Panc1 (cell line): ENCODE results near the gene SGCE. TPM values are rescaled to one million over a fixed set of nuclear protein-coding genes. Genes with fewer than 3 reads are reported as not detected.

Source experiments
- ATAC-seq: fragments of 200-7000 bp; cut with Tn5 transposase; 2 replicates; pipeline ENCODE4 v1.9.1; 2020; ENCODE audit warnings: mild to moderate bottlenecking, moderate library complexity
- BruUV-seq: library from RNA; stranded (reverse); fragments of 400-500 nt; replicated peaks from 2 replicates; lab custom pipeline; 2021; lab: Mats Ljungman, UMichigan
- CTCF ChIA-PET: fragments of 300-600 bp; sonication (Branson Sonifier 250); formaldehyde crosslinking; loops from one replicate; lab custom pipeline; 2022; ENCODE audit warnings: antibody characterized with exemption; lab: Charles Lee
- POLR2A ChIA-PET: fragments of 300-600 bp; sonication (Branson Sonifier 250); formaldehyde crosslinking; loops from one replicate; lab custom pipeline; 2022; ENCODE audit warnings: antibody characterized with exemption; lab: Charles Lee
- DNase-seq: peaks from one replicate; pipeline ENCODE4 v3.0.0-alpha.2; 2010; ENCODE audit warnings: low read depth, low spot score
- H3K27ac ChIP-seq: 2 replicates; pipeline ENCODE4 v1.5.1; 2011; ENCODE audit warnings: mild to moderate bottlenecking, low read length, inconsistent platforms
- H3K27me3 ChIP-seq: fragments of 200-500 bp; sonication (Bioruptor generic); 2 replicates; pipeline ENCODE4 v1.6.0; 2014; ENCODE audit warnings: low read length, inconsistent platforms; ENCODE audit not compliant: control insufficient read depth, insufficient read depth
- H3K36me3 ChIP-seq: fragments of 200-500 bp; sonication (Bioruptor generic); 2 replicates; pipeline ENCODE4 v1.5.1; 2014; ENCODE audit warnings: inconsistent platforms, mild to moderate bottlenecking, low read length, moderate library complexity; ENCODE audit not compliant: control insufficient read depth, insufficient read depth
- H3K4me1 ChIP-seq: 2 replicates; pipeline ENCODE4 v1.5.1; 2011; ENCODE audit warnings: inconsistent platforms, mild to moderate bottlenecking, low read length, moderate library complexity; ENCODE audit not compliant: control insufficient read depth, insufficient read depth
- H3K4me3 ChIP-seq, 2 experiments: 2 replicates each; pipeline ENCODE4 v1.5.1; 2011 to 2012; ENCODE audit warnings: low read depth in 2 of 2, low read length in 2 of 2, mild to moderate bottlenecking in 2 of 2, inconsistent platforms in 1 of 2, moderate library complexity in 1 of 2
- H3K9me3 ChIP-seq: fragments of 200-500 bp; sonication (Bioruptor generic); 2 replicates; pipeline ENCODE4 v1.5.1; 2014; ENCODE audit warnings: low read depth, mild to moderate bottlenecking, inconsistent platforms, low read length, moderate library complexity; ENCODE audit not compliant: control insufficient read depth, insufficient read depth
- CTCF ChIP-seq: fragments of 450-650 bp; IDR thresholded peaks from 2 replicates; pipeline ENCODE4 v1.5.1; 2017; ENCODE audit warnings: mild to moderate bottlenecking
- POLR2AphosphoS5 ChIP-seq: IDR thresholded peaks from 2 replicates; pipeline ENCODE4 v1.6.1; 2012; ENCODE audit warnings: mild to moderate bottlenecking, low read depth, low read length, moderate library complexity
- REST ChIP-seq, 2 experiments: IDR thresholded peaks; 2 replicates each; pipeline ENCODE4 v1.6.1; 2011 to 2012; ENCODE audit warnings: low read depth in 2 of 2, control low read depth in 1 of 2, low read length in 1 of 2, mild to moderate bottlenecking in 1 of 2, moderate library complexity in 1 of 2; ENCODE audit not compliant: insufficient read depth in 1 of 2
- SIN3A ChIP-seq: IDR thresholded peaks from 2 replicates; pipeline ENCODE4 v1.6.1; 2012; ENCODE audit warnings: low read depth, mild to moderate bottlenecking, low read length, moderate library complexity, borderline replicate concordance; ENCODE audit not compliant: insufficient read depth
- TCF7L2 ChIP-seq: IDR thresholded peaks from 2 replicates; pipeline ENCODE4 v1.6.1; 2011; ENCODE audit warnings: mild to moderate bottlenecking, low read depth, low read length, inconsistent platforms
- in situ Hi-C: cut with HindIII; loops from 2 replicates; pipeline ENCODE4 v1.10.0; 2016; ENCODE audit warnings: low sequenced_read_pairs, low pct_unique_long_range_greater_than_20kb
- intact Hi-C: fragments of 100-400 bp; cut with micrococcal nuclease; formaldehyde crosslinking; loops from one replicate; pipeline ENCODE4 v1.10.0; 2022; ENCODE audit not compliant: unreplicated experiment
- total RNA-seq: library from RNA; stranded (reverse); gene quantifications from one replicate; pipeline ENCODE4 v1.2.1, GENCODE V29; 2021; ENCODE audit not compliant: unreplicated experiment

Gene SGCE
- total RNA-seq, 1 experiment from 2014 or later, result 32.0 TPM

- DNase-seq (no peak), ATAC-seq (no peak)
- Histone ChIP-seq H3K27me3 (no peaks in the 10 kb centered on the region), H3K27ac (no peak overlapping the region), H3K36me3 (no peaks in the 10 kb centered on the region), H3K4me3 (no peak overlapping the region), H3K9me3 (no peaks in the 10 kb centered on the region), H3K4me1 (no peaks in the 10 kb centered on the region)
- ChIA-PET CTCF (no interaction called here), POLR2A (no interaction called here)
- TF ChIP-seq POLR2AphosphoS5, result no peak
- BruUV-seq, result no TSS peak
- in situ Hi-C loops (no loop called here), intact Hi-C loops (no loop called here)
Observed at GRCh38 chr7:94676431-94676830, 20.5 kb upstream of the SGCE start.

- no peaks in the 10 kb centered on the region for H3K9me3 ChIP-seq
- H3K4me1 ChIP-seq, result no peaks in the 10 kb centered on the region
- ChIA-PET CTCF (no interaction called here), POLR2A (no interaction called here)
- in situ Hi-C loops (no loop called here), intact Hi-C loops (no loop called here)
- DNase-seq, result no peak
- no TSS peak for BruUV-seq
- ATAC-seq, result no peak
- no peaks in the 10 kb centered on the region for H3K27me3 ChIP-seq
- no peak for TF ChIP-seq POLR2AphosphoS5
- no peak for TF ChIP-seq REST (IDR thresholded peaks at IDR 0.05; ENCODE audit: insufficient read depth in 1 of 2, low read depth in 2 of 2, low read length in 1 of 2)
- TF ChIP-seq CTCF, result no peak
- TF ChIP-seq SIN3A, result no peak
- no peak for TF ChIP-seq TCF7L2
- H3K27ac ChIP-seq, result no peak overlapping the region
- H3K4me3 ChIP-seq, result no peak overlapping the region
- no peaks in the 10 kb centered on the region for H3K36me3 ChIP-seq
Observed at GRCh38 chr7:94675356-94675755, 19.4 kb upstream of the SGCE start.

GRCh38 chr7:94671444-94672235 lies 15.7 kb upstream of the SGCE start:
- Histone ChIP-seq H3K9me3 (no peaks in the 10 kb centered on the region), H3K36me3 (no peaks in the 10 kb centered on the region), H3K27ac (no peak overlapping the region), H3K4me3 (no peak overlapping the region), H3K27me3 (no peaks in the 10 kb centered on the region), H3K4me1 (no peaks in the 10 kb centered on the region)
- in situ Hi-C loops (no loop called here), intact Hi-C loops (no loop called here)
- ATAC-seq, result no peak
- ChIA-PET POLR2A (no interaction called here), CTCF (no interaction called here)
- DNase-seq, result no peak
- TF ChIP-seq SIN3A (no peak), TCF7L2 (no peak), REST (IDR thresholded peaks at IDR 0.05; ENCODE audit: insufficient read depth in 1 of 2, low read depth in 2 of 2, low read length in 1 of 2) (no peak), POLR2AphosphoS5 (no peak), CTCF (no peak)
- BruUV-seq, result no TSS peak
